Kidney (tissue), 14 donors: Measurements from ENCODE around the gene FAM20B. TPM values are rescaled to one million over a fixed set of nuclear protein-coding genes. Genes with fewer than 3 reads are reported as not detected.

Experiments
- DNase-seq, 5 donors: peaks; one replicate each; pipeline ENCODE4 v3.0.0-alpha.2; 2013 to 2020
- FAIRE-seq: peaks from 2 replicates; lab custom pipeline; 2012; peaks lifted over from hg19 to GRCh38; lab: Jason Lieb, UNC
- H3K27ac ChIP-seq, 2 donors: one replicate each; pipeline ENCODE4 v1.7.0; 2013; ENCODE audit warnings: low read depth in 2 of 2, low read length in 2 of 2, inconsistent platforms in 1 of 2
- H3K27me3 ChIP-seq: one replicate; pipeline ENCODE4 v1.7.1; 2013; ENCODE audit warnings: low read length, inconsistent platforms; ENCODE audit not compliant: control insufficient read depth, insufficient read depth
- H3K36me3 ChIP-seq, 3 donors: one replicate each; pipeline versions ENCODE4 v1.7.0 to v1.7.1; 2013; ENCODE audit warnings: low read length in 3 of 3, control low read depth in 1 of 3, inconsistent platforms in 1 of 3; ENCODE audit not compliant: insufficient read depth in 3 of 3, control insufficient read depth in 2 of 3
- H3K4me1 ChIP-seq, 3 donors: one replicate each; pipeline versions ENCODE4 v1.7.0 to v1.7.1; 2013; ENCODE audit warnings: low read length in 3 of 3, inconsistent platforms in 1 of 3, low read depth in 1 of 3; ENCODE audit not compliant: control insufficient read depth in 2 of 3, insufficient read depth in 2 of 3
- H3K4me3 ChIP-seq, 3 donors: one replicate each; pipeline versions ENCODE4 v1.7.0 to v1.8.1; 2013; ENCODE audit warnings: low read length in 3 of 3, control low read depth in 1 of 3, inconsistent platforms in 1 of 3
- H3K9ac ChIP-seq, 3 donors: one replicate each; pipeline versions ENCODE4 v1.7.0 to v1.7.1; 2013; ENCODE audit warnings: low read length in 3 of 3, control low read depth in 1 of 3, inconsistent platforms in 1 of 3
- H3K9me3 ChIP-seq, 3 donors: one replicate each; pipeline versions ENCODE4 v1.7.0 to v1.7.1; 2013; ENCODE audit warnings: low read length in 3 of 3, control low read depth in 1 of 3, inconsistent platforms in 1 of 3; ENCODE audit not compliant: control insufficient read depth in 2 of 3, insufficient read depth in 1 of 3
- intact Hi-C: fragments of 100-400 bp; cut with DNase I; formaldehyde crosslinking; loops from one replicate; pipeline ENCODE4 v1.11.1; 2022
- polyA plus RNA-seq: library from polyadenylated mRNA; stranded (reverse); fragments of 350-450 nt; fragmentation: Illumina TruSeq; extraction: RNeasy Lipid Tissue Mini Kit (QIAGEN cat#74804); gene quantifications from one replicate; pipeline ENCODE4 v1.2.3, GENCODE V29; 2014; ENCODE audit warnings: low read depth, low replicate concordance; ENCODE audit not compliant: insufficient read depth
- total RNA-seq: library from RNA; stranded (reverse); fragmentation: NEBNext Ultra II Directional; extraction: Animal tissue kit (Norgen Biotek cat#: 25700); gene quantifications from one replicate; pipeline ENCODE4 v1.2.1, GENCODE V29; 2021
- TF ChIP-seq, protein P1 (sequence below): IDR thresholded peaks from 3 replicates; pipeline ENCODE4 v1.5.1; 2012; ENCODE audit warnings: mild to moderate bottlenecking, moderate library complexity, borderline replicate concordance; ENCODE audit not compliant: insufficient read depth; ENCODE audit errors: extremely low read depth
- donor health status: control.
- donor health status: control.
- donor health status: control.
- donor health status: control.
- donor health status: control.
- donor health status: DM: yes; HTN: yes; CAD: no.
- donor health status: Normal renal cell carcinoma (clear cell type).

The FAM20B gene
- total and polyA plus RNA-seq, 2 donors from 2014 or later: 17.0 to 50.2 TPM

DNA sequence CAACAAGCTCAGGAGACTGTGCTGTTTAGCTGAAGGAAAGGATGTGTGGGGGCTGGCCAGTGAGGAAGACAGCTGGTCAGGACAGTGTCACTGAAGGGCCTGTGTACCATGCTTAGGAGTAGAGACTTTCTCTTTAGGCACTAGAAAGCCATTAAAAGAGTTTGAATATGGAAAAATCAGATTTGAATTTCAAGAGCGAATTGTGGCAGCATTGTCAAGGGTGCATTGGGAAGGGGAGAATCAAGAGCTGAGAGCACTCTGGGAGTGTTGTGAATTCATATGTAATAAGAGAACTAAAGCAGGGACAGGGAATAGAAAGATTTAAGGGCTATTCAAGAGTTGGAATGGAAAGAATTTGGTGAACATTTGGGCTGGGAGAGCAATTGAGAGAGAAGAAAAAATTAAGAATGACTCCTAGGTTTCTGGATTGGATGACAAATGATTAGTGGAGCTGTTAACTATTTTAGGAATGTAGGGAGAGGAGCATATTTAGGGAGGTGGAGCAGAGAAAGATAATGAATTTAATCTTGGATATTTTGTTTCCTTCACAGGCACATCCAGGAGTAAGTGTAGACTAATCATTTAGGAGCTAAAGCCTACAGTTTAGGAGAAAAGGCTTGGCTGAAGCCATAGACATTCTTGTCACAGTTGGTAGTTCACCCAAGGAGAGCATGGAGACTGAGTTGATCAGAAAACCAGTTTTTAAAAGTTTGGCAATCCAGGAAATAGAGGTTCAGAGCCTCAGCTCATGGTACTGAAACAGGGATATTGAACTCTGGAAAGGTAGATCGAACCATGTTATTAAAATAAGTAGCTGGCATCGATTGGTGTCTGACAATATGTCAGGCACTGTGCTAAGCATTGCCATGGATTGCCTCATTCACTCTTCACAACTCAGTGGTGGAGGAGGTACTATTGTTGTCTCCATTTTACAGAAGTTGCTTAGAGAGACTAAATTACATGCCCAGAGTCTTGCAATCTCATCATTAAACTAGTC, 33.1 kb downstream of the FAM20B start:
- intact Hi-C loops: no loop called here
- H3K4me3 ChIP-seq: no peak overlapping the region
- H3K27me3 ChIP-seq: no peaks in the 10 kb centered on the region
- H3K27ac ChIP-seq: no peak overlapping the region
- H3K9ac ChIP-seq: no peak overlapping the region
- H3K4me1 ChIP-seq: no peaks in the 10 kb centered on the region
- H3K36me3 ChIP-seq: peaks cover 5 to 8% (median 8%) of the 10 kb centered on the region in 3 donors
- FAIRE-seq (no peak), DNase-seq (peak in 1 of 5 donors; percentile 27)
- TF ChIP-seq, protein P1, sequence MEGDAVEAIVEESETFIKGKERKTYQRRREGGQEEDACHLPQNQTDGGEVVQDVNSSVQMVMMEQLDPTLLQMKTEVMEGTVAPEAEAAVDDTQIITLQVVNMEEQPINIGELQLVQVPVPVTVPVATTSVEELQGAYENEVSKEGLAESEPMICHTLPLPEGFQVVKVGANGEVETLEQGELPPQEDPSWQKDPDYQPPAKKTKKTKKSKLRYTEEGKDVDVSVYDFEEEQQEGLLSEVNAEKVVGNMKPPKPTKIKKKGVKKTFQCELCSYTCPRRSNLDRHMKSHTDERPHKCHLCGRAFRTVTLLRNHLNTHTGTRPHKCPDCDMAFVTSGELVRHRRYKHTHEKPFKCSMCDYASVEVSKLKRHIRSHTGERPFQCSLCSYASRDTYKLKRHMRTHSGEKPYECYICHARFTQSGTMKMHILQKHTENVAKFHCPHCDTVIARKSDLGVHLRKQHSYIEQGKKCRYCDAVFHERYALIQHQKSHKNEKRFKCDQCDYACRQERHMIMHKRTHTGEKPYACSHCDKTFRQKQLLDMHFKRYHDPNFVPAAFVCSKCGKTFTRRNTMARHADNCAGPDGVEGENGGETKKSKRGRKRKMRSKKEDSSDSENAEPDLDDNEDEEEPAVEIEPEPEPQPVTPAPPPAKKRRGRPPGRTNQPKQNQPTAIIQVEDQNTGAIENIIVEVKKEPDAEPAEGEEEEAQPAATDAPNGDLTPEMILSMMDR: no peak
- H3K9me3 ChIP-seq: peaks cover 0 to 4% (median 0%) of the 10 kb centered on the region in 3 donors

DNA sequence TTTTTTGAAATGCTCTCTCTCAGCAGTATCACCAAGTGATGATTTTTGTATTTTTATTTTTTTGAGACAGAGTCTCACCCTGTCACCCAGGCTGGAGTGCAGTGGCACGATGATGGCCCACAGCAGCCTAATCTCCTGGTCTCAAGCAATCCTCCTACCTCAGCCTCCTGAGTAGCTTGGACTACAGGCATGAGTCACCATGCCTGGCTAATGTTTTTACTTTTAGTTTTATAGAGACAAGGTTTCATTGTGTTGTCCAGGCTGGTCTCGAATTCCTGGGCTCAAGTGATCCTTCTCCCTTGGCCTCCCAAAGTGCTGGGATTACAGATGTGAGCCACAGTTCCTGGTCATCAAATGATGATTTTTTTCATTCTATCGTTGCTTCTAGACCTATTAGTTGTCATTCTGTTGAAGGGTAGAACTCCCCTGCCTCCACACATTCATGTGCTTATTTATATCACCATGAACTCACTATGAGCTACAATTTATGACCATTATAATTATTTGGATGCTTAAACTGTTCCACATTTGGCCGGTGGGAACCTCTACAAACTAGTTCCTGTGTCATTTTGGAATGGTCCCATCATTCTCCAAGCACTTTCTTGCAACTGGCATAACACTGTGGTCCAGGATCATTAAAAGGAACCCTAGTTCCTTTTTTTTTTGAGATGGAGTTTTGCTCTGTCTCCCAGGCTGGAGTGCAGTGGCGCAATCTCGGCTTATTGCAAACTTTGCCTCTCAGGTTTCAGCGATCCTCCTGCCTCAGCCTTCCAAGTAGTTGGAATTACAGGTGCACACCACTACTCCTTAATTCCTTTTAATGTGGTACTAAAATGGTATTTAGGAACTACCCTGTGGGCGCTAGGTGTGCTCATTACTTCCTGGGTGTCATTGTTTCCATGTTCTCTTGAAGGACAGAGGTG, 35.9 kb downstream of the FAM20B start:
- FAIRE-seq (no peak), DNase-seq (no peak)
- Histone ChIP-seq H3K9me3 (peaks cover 0 to under 1% (median 0%) of the 10 kb centered on the region in 3 donors), H3K27ac (no peak overlapping the region), H3K36me3 (peaks cover 6 to 12% (median 6%) of the 10 kb centered on the region in 3 donors), H3K4me3 (no peak overlapping the region), H3K9ac (no peak overlapping the region), H3K27me3 (no peaks in the 10 kb centered on the region), H3K4me1 (no peaks in the 10 kb centered on the region)
- TF ChIP-seq, protein P1: no peak
- intact Hi-C loops: no loop called here

DNA sequence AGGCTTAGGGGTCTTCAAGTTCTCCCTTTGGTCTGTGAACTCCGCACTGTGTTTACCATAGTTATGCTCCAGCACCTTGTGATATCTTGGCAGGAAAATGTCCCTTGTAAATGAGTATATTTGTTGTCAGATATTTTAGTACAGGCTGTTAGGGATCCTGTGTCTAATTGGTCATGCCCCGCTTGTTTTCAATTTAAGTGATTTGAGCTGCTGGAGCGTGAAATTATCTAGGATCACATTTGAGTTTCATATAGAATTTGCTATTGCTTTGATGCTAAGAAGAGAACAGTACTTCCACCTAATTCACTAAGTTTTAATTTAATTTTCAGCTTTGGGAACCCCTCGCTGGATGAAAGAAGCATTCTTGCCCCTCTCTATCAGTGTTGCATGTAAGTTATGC, 40.8 kb downstream of the FAM20B start:
- Histone ChIP-seq H3K4me3 (no peak overlapping the region), H3K4me1 (no peaks in the 10 kb centered on the region), H3K27me3 (no peaks in the 10 kb centered on the region), H3K9me3 (no peaks in the 10 kb centered on the region), H3K27ac (no peak overlapping the region), H3K9ac (no peak overlapping the region), H3K36me3 (peaks cover 4 to 12% (median 8%) of the 10 kb centered on the region in 3 donors)
- DNase-seq: peak in 2 of 5 donors; percentile 60 to 67
- intact Hi-C loops: no loop called here
- no peak for FAIRE-seq
- TF ChIP-seq, protein P1: no peak
